Measurements from ENCODE around the gene ARMC12. TPM values are rescaled to one million over a fixed set of nuclear protein-coding genes. Genes with fewer than 3 reads are reported as not detected.

The ARMC12 gene
- total and polyA plus RNA-seq, 2 experiments from 2014 or later, result 0.90 to 0.94 TPM

GRCh38 chr6:35769211-35769610 is 32.4 kb downstream of the ARMC12 start:
- no peak overlapping the region for H3K4me2 ChIP-seq
- no peaks in the 10 kb centered on the region; the same call in 2 of the 3 replicates for H3K9me3 Mint-ChIP-seq
- no peaks in the 10 kb centered on the region for H3K79me2 ChIP-seq (replicated peaks; ENCODE audit: insufficient read depth)
- H3K36me3 ChIP-seq (ENCODE audit: insufficient read depth), result no peaks in the 10 kb centered on the region
- H4K20me1 ChIP-seq (replicated peaks; ENCODE audit: insufficient read depth), result no peaks in the 10 kb centered on the region
- H3K4me3 Mint-ChIP-seq, result no peak overlapping the region
- H3K27me3 ChIP-seq (ENCODE audit: insufficient read depth), result no peaks in the 10 kb centered on the region
- H3K27me3 Mint-ChIP-seq (ENCODE audit: insufficient read depth, low read depth, poor library complexity), result peaks cover 8% of the 10 kb centered on the region
- H3K27ac Mint-ChIP-seq, result no peak overlapping the region
- no peak for TF ChIP-seq ZNF114 (CRISPR knock-in tag; IDR thresholded peaks at IDR 0.05)
- no peak for TF ChIP-seq EZH2phosphoT487 (IDR thresholded peaks at IDR 0.05; ENCODE audit: unreplicated experiment)
- TF ChIP-seq STAT1 (IDR thresholded peaks at IDR 0.05; ENCODE audit: unreplicated experiment), result no peak
- no peak for TF ChIP-seq CREB1 (CRISPR knock-in tag; IDR thresholded peaks at IDR 0.05; ENCODE audit: low read depth)
- ATAC-seq, result no peak
- no peaks in the 10 kb centered on the region for H3K4me1 ChIP-seq (ENCODE audit: insufficient read depth)
- H3K27ac ChIP-seq (ENCODE audit: low read depth), result no peak overlapping the region
- no peaks in the 10 kb centered on the region for H3K9me2 ChIP-seq (ENCODE audit: insufficient read depth)
- no peak overlapping the region for H2AFZ ChIP-seq
- no peak overlapping the region for H3K4me3 ChIP-seq
- 0 out of 2 replicates have a peak, but pooled peaks cover 3% of the 10 kb centered on the region for H3F3A ChIP-seq (replicated peaks; ENCODE audit: low read depth)
- no peak for DNase-seq (ENCODE audit: low spot score)
- H3K4me1 Mint-ChIP-seq, result peaks cover 2% of the 10 kb centered on the region
- no peaks in the 10 kb centered on the region for H3K36me3 Mint-ChIP-seq (ENCODE audit: low read depth)

- H3F3A ChIP-seq (replicated peaks; ENCODE audit: low read depth), result peaks cover 6% of the 10 kb centered on the region; the same call in 1 of the 2 replicates
- ATAC-seq, result peak; percentile 22
- no peak overlapping the region for H2AFZ ChIP-seq
- Mint-ChIP-seq H3K27me3 (ENCODE audit: insufficient read depth, low read depth, poor library complexity) (peaks cover 8% of the 10 kb centered on the region), H3K27ac (no peak overlapping the region), H3K36me3 (ENCODE audit: low read depth) (no peaks in the 10 kb centered on the region), H3K9me3 (no peaks in the 10 kb centered on the region), H3K4me1 (no peaks in the 10 kb centered on the region; the same call in none of the 3 replicates), H3K4me3 (no peak overlapping the region)
- H3K79me2 ChIP-seq (replicated peaks; ENCODE audit: insufficient read depth), result no peaks in the 10 kb centered on the region
- peaks cover 10% of the 10 kb centered on the region for H3K27me3 ChIP-seq (ENCODE audit: insufficient read depth)
- no peaks in the 10 kb centered on the region for H3K9me2 ChIP-seq (ENCODE audit: insufficient read depth)
- no peaks in the 10 kb centered on the region for H3K36me3 ChIP-seq (ENCODE audit: insufficient read depth)
- no peak overlapping the region for H3K27ac ChIP-seq (ENCODE audit: low read depth)
- no peak overlapping the region for H3K4me2 ChIP-seq
- H3K4me3 ChIP-seq, result no peak overlapping the region
- DNase-seq (ENCODE audit: low spot score), result no peak
- no peaks in the 10 kb centered on the region for H3K4me1 ChIP-seq (ENCODE audit: insufficient read depth)
- H4K20me1 ChIP-seq (replicated peaks; ENCODE audit: insufficient read depth), result no peaks in the 10 kb centered on the region
- no peak for TF ChIP-seq STAT1 (IDR thresholded peaks at IDR 0.05; ENCODE audit: unreplicated experiment)
- TF ChIP-seq EZH2phosphoT487 (IDR thresholded peaks at IDR 0.05; ENCODE audit: unreplicated experiment), result no peak
- no peak for TF ChIP-seq EZH2 (IDR thresholded peaks at IDR 0.05; ENCODE audit: low read depth, unreplicated experiment)
- TF ChIP-seq, protein P1, sequence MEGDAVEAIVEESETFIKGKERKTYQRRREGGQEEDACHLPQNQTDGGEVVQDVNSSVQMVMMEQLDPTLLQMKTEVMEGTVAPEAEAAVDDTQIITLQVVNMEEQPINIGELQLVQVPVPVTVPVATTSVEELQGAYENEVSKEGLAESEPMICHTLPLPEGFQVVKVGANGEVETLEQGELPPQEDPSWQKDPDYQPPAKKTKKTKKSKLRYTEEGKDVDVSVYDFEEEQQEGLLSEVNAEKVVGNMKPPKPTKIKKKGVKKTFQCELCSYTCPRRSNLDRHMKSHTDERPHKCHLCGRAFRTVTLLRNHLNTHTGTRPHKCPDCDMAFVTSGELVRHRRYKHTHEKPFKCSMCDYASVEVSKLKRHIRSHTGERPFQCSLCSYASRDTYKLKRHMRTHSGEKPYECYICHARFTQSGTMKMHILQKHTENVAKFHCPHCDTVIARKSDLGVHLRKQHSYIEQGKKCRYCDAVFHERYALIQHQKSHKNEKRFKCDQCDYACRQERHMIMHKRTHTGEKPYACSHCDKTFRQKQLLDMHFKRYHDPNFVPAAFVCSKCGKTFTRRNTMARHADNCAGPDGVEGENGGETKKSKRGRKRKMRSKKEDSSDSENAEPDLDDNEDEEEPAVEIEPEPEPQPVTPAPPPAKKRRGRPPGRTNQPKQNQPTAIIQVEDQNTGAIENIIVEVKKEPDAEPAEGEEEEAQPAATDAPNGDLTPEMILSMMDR (conservative IDR thresholded peaks at IDR 0.05; ENCODE audit: low read depth in 2 of 2), result no peak
- TF ChIP-seq, protein P2, sequence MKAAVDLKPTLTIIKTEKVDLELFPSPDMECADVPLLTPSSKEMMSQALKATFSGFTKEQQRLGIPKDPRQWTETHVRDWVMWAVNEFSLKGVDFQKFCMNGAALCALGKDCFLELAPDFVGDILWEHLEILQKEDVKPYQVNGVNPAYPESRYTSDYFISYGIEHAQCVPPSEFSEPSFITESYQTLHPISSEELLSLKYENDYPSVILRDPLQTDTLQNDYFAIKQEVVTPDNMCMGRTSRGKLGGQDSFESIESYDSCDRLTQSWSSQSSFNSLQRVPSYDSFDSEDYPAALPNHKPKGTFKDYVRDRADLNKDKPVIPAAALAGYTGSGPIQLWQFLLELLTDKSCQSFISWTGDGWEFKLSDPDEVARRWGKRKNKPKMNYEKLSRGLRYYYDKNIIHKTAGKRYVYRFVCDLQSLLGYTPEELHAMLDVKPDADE (IDR thresholded peaks at IDR 0.05), result no peak
- no peak for TF ChIP-seq POLR2AphosphoS5 (IDR thresholded peaks at IDR 0.05; ENCODE audit: low read depth)
- no peak for TF ChIP-seq REST (IDR thresholded peaks at IDR 0.05; ENCODE audit: unreplicated experiment)
- no peak for TF ChIP-seq ZNF114 (CRISPR knock-in tag; IDR thresholded peaks at IDR 0.05)
- no peak for TF ChIP-seq JUNB (IDR thresholded peaks at IDR 0.05; ENCODE audit: unreplicated experiment)
- TF ChIP-seq ZNF331 (CRISPR knock-in tag; IDR thresholded peaks at IDR 0.05; ENCODE audit: low read depth), result no peak
Observed at GRCh38 chr6:35771343-35771627, 34.5 kb downstream of the ARMC12 start.
